Tibial artery (tissue), 4 donors: ENCODE results near the gene PDCL3.
A peak's percentile ranks its signal among the peaks of the same experiment; 100 is the strongest.

Experiments used
- DNase-seq, 2 donors: peaks; one replicate each; pipeline ENCODE4 v3.0.0-alpha.2; 2019
- H3K27ac ChIP-seq, 2 donors: fragments of 200-600 bp; sonication (generic) in 1 of 2; 1 replicate in 1 of 2; 2 replicates in 1 of 2; pipeline ENCODE4 v1.5.1; 2018 to 2019; ENCODE audit warnings: mild to moderate bottlenecking in 1 of 2
- H3K27me3 ChIP-seq, 2 donors: fragments of 200-600 bp; sonication (generic) in 1 of 2; one replicate each; pipeline versions ENCODE4 v1.5.1 to v1.6.0; 2016 to 2019
- H3K36me3 ChIP-seq, 3 donors: fragments of 200-600 bp; sonication (generic) in 2 of 3; one replicate each; pipeline ENCODE4 v1.5.1; 2016 to 2019; ENCODE audit warnings: mild to moderate bottlenecking in 2 of 3
- H3K4me1 ChIP-seq, 4 donors: fragments of 200-600 bp; sonication (generic) in 2 of 4; 1 replicate in 3 of 4; 2 replicates in 1 of 4; pipeline ENCODE4 v1.5.1; 2016 to 2019
- H3K4me3 ChIP-seq, 2 donors: fragments of 200-600 bp; sonication (generic) in 1 of 2; 1 replicate in 1 of 2; 2 replicates in 1 of 2; pipeline ENCODE4 v1.5.1; 2018 to 2019; ENCODE audit warnings: mild to moderate bottlenecking in 2 of 2
- H3K9me3 ChIP-seq, 3 donors: fragments of 200-600 bp; sonication (generic) in 1 of 3; one replicate each; pipeline ENCODE4 v1.5.1; 2016 to 2019
- intact Hi-C: fragments of 100-400 bp; cut with DNase I; formaldehyde crosslinking; loops from one replicate; pipeline ENCODE4 v1.15.0; 2023; ENCODE audit warnings: low total_unique reads
- TF ChIP-seq, protein P1 (sequence below), 2 experiments: fragments of 200-600 bp in 1 of 2; fragments of 450-650 bp in 1 of 2; IDR thresholded peaks; one replicate each; pipeline ENCODE4 v1.5.1; 2017 to 2019; ENCODE audit warnings: antibody characterized with exemption in 2 of 2, mild to moderate bottlenecking in 1 of 2, moderate library complexity in 1 of 2

PDCL3 gene

GRCh38 chr2:100577777-100578176 is 15.0 kb downstream of the PDCL3 start:
- H3K36me3 ChIP-seq = peaks cover 22 to 48% (median 34%) of the 10 kb centered on the region in 3 donors
- no peaks in the 10 kb centered on the region for H3K4me1 ChIP-seq
- H3K4me3 ChIP-seq = no peak overlapping the region
- H3K27me3 ChIP-seq = no peaks in the 10 kb centered on the region
- no peaks in the 10 kb centered on the region for H3K9me3 ChIP-seq
- intact Hi-C loops = no loop called here
- TF ChIP-seq, protein P1, sequence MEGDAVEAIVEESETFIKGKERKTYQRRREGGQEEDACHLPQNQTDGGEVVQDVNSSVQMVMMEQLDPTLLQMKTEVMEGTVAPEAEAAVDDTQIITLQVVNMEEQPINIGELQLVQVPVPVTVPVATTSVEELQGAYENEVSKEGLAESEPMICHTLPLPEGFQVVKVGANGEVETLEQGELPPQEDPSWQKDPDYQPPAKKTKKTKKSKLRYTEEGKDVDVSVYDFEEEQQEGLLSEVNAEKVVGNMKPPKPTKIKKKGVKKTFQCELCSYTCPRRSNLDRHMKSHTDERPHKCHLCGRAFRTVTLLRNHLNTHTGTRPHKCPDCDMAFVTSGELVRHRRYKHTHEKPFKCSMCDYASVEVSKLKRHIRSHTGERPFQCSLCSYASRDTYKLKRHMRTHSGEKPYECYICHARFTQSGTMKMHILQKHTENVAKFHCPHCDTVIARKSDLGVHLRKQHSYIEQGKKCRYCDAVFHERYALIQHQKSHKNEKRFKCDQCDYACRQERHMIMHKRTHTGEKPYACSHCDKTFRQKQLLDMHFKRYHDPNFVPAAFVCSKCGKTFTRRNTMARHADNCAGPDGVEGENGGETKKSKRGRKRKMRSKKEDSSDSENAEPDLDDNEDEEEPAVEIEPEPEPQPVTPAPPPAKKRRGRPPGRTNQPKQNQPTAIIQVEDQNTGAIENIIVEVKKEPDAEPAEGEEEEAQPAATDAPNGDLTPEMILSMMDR (IDR thresholded peaks at IDR 0.05) = no peak
- DNase-seq = no peak
- H3K27ac ChIP-seq = no peak overlapping the region

DNA sequence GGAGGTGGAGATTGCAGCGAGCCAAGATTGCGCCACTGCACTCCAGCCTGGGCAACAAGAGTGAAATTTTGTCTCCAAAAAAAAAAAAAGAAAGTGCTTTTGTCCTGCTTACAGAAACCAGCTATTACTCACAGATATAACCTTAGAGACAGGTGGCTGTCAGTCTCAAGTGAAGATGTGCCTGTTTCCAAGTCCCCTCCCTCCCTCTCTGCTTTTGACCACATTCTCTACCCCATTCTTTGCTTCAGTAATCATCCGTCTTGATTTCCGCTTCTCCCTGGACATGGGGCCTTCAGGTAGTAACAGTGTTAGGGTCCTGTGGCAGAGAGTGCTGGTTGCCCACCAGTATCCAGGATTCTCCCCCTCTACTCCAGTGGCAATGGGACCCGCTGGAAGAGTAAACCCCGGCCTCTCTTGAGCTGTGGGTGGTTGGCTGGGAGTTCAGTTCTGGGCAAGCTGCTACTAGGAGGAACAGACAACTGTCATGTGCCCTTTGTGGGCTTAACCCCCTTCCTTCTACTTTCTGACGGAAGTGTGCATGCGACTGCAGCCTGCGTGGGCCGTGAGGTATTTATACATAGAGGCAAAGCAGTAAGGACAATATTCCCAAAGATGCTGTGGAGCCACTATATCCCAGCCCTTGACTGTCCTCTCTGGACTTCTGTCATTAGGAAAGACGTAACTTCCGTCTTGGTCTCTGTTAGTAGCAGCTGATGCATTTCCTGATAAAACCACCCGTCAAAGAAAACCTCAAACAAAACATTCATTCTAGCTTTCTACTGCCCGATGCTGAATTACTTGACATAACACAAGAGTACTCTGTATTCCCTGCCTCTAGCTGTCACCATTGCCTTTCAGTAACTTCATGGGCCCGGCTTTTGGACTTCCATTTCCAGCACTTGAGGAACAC is 17.8 kb downstream of the PDCL3 start:
- Histone ChIP-seq H3K36me3 (peaks cover 7 to 21% (median 17%) of the 10 kb centered on the region in 3 donors), H3K27ac (no peak overlapping the region), H3K4me3 (no peak overlapping the region), H3K4me1 (no peaks in the 10 kb centered on the region), H3K9me3 (no peaks in the 10 kb centered on the region), H3K27me3 (no peaks in the 10 kb centered on the region)
- intact Hi-C loops = no loop called here
- peak in 1 of 2 donors; percentile 27 for DNase-seq
- TF ChIP-seq, protein P1 (IDR thresholded peaks at IDR 0.05) = no peak

GRCh38 chr2:100581277-100581612 is 18.5 kb downstream of the PDCL3 start:
- H3K27ac ChIP-seq = no peak overlapping the region
- H3K36me3 ChIP-seq = peaks cover 7 to 14% (median 11%) of the 10 kb centered on the region in 3 donors
- no peak overlapping the region for H3K4me3 ChIP-seq
- H3K9me3 ChIP-seq = no peaks in the 10 kb centered on the region
- intact Hi-C loops = no loop called here
- no peaks in the 10 kb centered on the region for H3K27me3 ChIP-seq
- TF ChIP-seq, protein P1 (IDR thresholded peaks at IDR 0.05) = no peak
- DNase-seq = no peak
- H3K4me1 ChIP-seq = no peaks in the 10 kb centered on the region

DNA sequence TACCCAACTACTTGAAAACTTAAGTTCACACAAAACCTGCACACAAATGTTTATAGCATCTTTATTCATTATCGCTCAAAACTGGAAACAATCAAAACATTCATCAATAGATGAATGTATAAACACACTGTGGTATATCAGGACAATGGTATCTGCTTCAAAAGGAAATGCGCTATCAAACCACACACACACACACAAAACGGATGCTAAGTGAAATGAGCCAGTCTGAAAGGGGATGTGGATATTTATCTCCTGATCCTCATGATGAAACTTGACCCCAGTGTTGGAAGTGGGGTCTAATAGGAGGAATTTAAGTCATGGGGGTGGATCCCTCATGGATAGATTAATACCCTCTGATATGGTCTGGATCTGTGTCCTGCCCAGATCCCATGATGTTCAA is 22.0 kb downstream of the PDCL3 start:
- TF ChIP-seq, protein P1 (IDR thresholded peaks at IDR 0.05) = no peak
- no peaks in the 10 kb centered on the region for H3K27me3 ChIP-seq
- H3K36me3 ChIP-seq = no peaks in the 10 kb centered on the region
- no peak overlapping the region for H3K27ac ChIP-seq
- H3K4me3 ChIP-seq = no peak overlapping the region
- DNase-seq = no peak
- no peaks in the 10 kb centered on the region for H3K9me3 ChIP-seq
- intact Hi-C loops = no loop called here
- H3K4me1 ChIP-seq = no peaks in the 10 kb centered on the region

GRCh38 chr2:100588071-100588786 is 25.4 kb downstream of the PDCL3 start:
- Histone ChIP-seq H3K36me3 (no peaks in the 10 kb centered on the region), H3K4me1 (no peaks in the 10 kb centered on the region), H3K4me3 (no peak overlapping the region), H3K27me3 (no peaks in the 10 kb centered on the region), H3K9me3 (no peaks in the 10 kb centered on the region), H3K27ac (no peak overlapping the region)
- TF ChIP-seq, protein P1 (IDR thresholded peaks at IDR 0.05) = no peak
- intact Hi-C loops = no loop called here
- no peak for DNase-seq
